COLO668 (cell line): ENCODE measurements around the gene KLHL1.

Source experiments
- DNase-seq: peaks from one replicate; lab custom pipeline; 2025; ENCODE audit not compliant: unreplicated experiment; lab: John Stamatoyannopoulos, UW

Gene KLHL1

DNA sequence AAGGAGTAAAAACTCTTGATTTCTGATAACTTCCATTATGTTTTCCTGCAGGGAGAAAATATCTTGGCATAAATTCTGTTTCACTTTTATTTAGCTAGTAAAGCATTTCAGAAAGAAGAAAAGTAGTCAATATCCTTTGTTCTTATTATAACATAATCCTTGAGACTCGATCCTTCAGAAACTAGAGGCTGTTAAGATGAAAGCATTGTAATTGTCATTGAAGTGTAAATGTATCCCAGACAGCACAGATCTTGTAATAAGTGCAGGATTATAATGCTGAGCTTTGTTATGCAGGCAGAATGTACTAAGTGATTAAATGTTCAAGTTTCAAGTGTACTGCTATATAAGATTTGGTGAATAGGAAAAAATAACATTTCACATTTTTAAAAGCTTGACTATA lies 225.8 kb downstream of the KLHL1 start:
- no peak for DNase-seq

DNA sequence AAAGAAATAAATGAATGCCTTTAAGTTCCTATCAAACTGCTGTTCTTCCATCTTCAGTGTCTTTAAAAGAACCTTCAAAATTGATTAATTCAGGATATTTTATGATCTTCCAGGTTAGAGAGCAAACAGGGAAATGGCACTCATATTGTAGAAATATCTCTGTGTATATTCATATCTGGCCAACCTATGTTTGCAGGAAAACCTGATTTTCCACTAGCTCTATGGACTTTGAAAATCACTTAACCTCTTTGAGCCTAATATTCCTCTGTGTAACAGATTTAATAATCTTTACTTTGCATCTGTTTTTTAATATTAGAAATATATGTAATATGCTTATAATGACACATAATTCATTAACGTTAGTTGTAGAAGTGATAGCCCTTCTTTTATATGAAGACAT lies 228.3 kb downstream of the KLHL1 start:
- DNase-seq: no peak

DNA sequence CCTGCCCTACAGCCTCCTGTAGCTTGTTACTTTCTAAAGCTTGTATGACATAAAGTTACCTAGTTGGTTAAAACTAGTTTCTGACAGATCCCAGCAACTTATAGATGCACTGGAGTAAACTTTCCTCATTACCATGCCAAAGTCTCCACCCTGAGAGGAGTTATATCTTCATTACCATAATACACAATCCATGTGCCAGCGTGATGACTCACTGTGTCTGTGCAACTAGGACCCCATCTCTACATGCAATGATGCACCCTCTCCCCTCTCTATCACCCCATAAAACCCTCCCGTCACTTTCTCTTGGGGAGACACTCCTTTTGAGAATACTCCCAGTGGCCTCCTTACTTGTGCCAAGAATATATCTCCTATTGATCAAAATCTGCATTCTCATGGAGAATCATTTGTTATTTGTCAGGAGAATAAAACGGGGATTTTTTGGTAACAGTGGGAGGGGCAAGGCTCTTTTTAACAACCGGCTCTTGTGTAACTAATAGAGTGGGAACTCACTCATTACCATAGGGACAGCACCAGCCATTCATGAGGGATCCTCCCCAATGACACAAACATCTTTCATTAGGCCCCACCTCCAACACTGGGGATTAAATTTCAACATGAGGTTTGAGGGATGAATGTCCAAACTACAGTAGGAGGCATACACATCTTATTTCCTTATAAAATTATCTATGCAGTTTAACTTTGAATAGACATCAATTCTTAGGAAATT lies 235.8 kb downstream of the KLHL1 start:
- DNase-seq: no peak

DNA sequence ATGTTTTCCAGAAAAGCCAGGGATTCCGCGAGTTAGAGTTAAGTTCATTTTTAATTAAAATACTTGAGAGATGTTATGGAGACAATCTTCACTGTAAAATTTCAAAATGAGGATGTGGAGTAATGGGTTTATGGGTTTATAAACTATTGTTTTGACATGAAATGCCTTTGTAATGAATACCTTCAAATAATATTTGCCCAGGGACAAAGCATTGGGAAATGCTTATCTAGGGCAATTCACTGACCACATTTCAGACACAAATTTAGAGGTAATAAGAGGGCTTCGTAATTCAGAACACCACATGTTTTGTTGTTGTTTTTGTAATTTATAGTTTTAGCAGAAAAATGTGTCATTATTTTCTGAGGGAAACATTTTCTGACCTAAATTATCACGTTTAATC lies 241.7 kb downstream of the KLHL1 start:
- no peak for DNase-seq

DNA sequence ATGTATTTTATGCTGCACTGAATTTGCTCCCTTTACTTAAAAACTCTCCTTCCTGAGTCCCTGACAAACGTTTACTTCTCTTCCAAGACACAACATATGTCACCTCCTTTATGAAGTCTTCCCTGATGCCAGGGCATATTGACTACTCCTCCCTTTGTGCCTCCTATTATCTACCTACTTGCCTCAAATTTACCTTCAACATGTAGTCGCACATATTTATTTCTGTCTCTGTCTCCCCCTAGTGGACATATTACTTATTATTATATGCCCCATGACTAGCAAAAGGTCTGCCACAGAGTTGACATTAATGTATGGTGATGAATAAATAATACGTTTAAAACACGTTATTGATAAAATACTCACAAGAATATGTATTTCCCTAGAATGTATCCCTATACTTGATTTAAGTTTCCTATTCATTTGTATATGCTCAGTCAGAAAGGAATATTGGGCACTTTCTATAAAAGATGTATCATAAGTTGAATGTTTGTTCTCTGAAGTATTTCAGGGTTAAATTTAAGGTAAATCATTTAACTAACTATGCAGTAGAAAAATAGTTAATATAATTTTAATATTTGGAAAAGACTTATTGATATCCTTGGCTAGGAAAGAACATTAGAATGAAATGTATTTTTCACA lies 250.9 kb downstream of the KLHL1 start:
- no peak for DNase-seq

DNA sequence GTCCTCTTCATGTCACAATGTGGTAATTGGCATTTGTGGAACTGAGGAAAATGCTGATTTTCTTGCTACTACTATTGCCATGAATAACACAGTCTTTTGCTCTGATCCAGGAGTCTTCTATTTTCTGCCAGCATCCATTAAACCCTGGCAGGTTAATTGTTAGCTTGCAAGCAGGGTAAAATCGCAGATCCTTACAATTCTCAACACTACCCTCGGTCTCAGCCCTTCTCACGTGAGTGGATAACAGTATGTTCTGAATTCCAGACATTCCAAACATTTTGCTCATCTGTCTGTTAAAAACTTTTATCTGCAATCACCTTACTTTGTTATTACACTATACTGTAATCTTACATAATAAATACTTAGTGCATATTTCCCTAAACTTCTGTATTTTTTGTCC lies 251.9 kb downstream of the KLHL1 start:
- no peak for DNase-seq

DNA sequence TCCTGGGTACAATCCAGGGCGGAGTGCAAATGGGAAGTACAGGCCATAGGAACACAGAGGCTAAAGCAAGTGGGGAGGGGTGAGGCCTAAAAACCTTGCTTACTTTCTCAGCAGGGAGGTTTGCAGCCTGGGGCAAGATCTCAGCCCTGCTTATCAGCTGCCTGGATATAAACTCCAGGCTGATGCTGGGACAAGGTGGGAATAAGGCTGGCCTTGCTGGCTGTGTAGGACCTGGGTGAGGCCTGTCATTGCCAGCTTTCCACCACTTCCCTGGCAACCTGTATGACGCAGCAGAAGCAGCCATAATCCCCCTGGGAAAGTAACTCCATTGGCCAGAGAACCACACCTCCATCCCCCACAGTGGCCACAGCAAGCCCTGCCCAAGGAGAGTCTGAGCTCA lies 279.7 kb downstream of the KLHL1 start:
- DNase-seq: no peak

DNA sequence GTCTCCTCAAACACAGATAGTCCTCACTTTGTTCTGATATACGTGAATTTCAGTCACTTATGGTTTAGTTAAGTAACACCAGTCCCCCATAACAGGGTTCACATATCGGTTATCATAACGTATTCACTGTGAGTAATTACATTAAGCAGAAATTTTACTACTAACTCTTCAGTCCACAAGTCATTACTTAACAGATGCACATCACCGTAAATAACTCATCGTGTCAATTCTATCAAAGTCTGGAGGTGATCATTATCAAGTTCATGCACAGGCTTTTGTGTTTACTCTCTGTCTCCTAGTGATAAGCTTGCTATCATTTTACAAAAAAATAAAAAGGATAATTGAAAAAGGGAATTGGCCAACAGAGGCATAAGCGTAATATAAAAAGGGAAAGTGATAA lies 288.1 kb downstream of the KLHL1 start:
- DNase-seq: no peak

DNA sequence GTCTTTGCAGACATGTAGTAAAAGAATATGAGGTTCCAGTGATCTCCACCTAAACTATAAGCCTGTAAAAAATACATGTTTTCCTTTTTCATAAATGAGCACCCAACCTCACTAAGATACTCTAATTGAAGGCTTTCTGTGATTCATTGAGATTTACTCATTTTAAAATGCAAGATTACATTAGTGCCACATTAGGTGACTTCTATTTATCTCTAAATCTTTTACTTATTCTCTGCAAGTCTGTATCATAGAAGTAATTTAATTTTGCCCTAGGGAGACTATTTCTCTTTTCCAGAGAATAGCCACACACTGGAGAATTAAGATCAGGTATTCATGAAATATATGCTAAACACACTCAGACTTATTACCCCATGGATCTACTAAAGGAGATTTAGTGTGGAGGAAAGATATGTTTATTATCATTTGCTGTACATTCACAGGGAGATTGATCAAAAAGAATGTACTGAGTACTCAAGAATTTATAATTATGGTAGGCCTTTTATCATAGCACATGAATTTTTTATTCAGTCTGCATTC lies 290.9 kb downstream of the KLHL1 start:
- DNase-seq: no peak

DNA sequence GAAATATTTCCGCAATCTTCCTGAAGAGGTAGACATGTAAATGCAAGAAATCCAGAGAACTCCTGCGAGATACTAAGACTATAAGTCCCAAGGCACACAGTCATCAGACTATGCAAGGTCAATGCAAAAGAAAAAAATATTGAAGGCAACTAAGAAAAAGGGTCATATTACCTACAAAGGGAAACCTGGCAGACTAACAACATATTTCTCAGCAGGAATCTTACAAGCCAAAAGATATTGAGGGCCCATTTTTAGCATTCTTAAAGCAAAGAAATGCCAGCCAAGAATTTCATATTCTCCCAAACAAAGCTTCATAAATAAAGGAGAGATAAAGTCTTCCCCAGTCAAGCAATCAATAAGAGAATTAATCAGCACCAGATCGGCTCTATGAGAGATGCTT lies 299.1 kb downstream of the KLHL1 start:
- no peak for DNase-seq

DNA sequence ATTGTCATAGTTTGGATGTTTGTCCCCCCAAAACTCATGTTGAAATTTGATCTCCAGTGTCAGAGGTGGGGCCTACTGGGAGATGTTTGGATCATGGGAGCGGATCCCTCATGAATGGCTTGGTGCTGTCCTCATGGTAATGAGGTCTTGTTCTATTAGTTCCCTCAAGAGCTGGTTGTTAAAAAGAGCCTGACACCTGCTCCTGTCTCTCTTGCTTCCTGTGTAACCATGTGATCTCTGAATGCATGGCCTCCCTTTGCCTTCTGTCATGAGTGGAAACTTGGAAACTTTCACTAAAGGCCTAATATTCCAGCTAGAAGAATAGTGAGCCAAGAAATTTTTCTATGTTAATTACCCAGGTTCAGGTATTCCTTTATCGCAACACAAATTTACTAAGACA lies 312.0 kb downstream of the KLHL1 start:
- no peak for DNase-seq

DNA sequence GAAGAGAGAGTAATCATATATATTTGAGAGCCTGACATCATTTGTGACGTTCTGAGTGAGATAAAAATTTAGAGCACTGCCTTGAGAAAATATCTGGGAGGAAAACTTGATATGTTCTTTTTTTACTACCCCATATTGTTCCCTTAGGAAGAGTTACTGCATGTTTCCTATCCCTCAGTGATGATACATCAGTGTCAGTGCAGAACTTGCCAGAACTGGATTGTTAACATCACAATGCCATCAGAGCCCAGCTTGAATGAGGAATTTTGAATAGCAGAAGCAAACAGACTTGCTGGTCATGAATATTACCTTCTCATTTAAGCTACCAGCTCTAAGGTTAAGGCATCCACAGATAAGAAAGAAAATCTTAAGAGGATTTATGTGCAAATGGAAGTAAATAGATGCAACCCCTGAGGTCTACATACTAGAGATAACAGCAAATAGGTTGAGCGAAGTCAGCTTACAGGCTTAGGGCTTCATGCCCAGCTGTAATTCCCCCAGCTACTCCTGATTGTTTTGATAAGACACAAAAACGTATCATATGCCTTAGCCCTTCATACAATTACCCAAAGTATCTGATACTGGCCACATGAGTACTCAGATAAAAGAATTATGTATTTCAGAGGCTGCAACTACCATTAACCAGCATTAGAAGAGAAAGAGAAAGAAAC lies 314.3 kb downstream of the KLHL1 start:
- DNase-seq: no peak

DNA sequence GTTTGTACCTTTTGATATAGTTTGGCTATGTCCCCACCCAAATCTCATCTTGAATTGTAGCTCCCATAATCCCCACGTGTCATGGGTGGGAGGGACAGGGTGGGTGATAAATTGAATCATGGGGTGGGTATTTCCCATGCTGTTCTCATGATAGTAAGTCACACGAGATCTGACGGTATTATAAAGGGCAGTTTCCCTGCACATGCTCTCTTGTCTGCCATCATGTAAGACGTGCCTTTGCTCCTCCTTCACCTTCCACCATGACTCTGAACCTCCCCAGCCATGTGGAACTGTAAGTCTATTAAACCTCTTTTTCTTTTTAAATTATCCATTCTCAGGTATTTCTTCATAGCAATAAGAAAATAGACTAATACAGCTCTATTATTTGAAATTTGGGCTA lies 331.3 kb downstream of the KLHL1 start:
- no peak for DNase-seq

DNA sequence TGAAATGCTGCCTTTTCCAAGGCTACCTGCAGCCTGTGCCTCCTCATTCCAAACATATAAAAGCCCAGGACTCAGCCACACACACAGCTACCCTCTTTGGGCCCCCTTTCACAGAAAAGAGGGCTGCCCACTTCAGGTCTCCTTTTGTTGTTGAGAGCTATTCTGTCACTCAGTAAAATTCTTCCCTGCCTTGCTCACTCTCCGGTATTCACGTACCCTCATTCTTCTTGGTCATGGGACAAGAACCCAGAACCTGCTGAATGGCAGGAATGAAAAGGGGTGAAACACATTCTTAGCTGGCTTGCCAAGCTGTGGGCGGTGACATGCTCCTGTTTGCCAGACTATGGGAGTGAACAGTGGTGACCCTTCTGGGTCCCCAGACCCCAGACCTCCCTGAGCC lies 338.6 kb downstream of the KLHL1 start:
- no peak for DNase-seq

DNA sequence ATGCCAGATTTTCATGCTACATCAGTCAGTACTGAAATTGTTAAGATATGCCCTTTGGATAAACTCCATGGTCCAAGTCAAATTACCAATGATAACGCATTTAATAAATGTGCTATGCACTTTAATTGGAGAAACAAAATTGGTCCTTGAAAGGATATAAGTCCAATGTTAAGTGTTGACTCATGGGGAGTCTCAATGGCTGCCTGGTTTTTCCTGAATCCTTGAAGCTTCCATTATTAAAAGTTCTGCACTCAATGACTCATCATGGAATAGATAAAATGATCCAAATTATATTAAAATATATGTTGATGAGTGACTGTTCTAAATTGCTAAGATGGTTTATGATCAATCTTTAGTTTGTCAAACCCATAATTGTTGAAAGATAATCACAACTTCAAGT lies 346.7 kb downstream of the KLHL1 start:
- DNase-seq: no peak

DNA sequence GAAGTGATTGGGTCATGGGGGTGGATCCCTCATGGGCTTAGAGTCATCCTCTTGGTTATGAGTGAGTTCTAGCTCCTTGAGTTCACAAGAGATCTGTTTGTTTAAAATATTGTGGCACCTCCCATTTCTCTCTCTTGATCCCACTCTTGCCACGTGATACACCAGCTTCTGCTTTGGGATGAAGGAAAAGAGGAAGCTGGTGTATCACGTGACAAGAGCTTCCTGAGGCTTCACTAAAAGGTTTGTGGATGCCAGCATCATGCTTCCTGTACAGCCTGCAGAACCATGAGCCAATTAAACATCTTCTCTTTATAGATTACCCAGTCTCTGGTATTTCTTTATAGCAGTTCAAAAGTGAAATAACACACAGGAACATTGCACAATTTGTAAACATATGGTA lies 353.2 kb downstream of the KLHL1 start:
- no peak for DNase-seq

DNA sequence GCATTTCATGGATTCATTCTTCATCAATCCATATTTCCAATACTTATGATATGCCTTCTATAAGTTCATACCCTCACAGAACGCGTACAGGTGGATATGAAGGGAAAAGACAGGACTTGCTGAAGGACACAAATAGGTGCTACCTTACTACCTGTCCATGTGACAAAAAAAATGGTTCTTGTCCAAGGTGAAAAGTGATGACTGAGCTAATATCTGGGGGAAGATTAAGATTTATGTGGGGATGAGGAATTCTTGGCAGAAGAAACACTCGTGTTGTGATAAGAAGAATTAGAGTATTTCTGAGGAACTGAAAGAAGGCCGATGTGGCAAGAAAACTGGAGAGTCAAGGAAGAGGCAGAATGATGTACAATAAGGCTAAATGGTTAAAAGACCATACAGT lies 357.0 kb downstream of the KLHL1 start:
- DNase-seq: no peak

DNA sequence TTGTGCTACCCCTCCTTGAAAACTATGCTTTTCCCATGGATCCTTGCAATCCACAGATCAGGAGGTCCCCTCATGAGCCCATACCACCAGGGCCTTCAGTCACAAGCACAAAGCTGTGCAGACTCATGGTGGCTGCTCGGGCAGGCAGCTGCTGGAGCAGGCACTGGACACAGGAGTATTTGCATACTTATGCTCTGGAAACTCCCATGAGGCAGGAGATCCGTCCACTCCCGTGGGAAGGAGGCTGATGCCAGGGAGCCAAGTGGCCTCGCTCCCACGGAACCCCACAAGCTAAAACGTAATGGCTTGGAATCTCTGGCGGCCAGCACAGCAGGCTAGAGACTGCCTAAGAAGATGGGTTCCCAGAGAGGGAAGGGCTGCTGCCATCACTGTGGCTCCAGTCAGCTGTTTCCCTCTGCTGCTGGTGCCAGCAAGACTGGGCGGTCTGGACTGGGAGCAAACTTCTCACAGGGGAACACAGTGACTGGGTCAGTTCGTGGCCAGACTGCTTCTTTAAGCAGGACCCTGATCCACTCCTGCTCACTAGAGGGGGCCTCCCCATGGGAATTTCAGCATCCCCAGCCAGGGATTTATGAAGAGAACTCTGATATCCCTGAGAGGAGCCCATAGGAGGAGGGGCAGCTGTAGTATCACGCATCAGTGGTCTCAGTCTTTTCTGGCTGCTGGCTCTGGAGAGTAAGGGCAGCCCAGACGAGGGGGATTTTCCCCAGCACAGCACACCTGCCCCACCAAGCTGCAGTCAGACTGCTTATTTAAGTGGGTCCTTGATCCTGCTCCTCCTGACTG lies 370.9 kb downstream of the KLHL1 start:
- DNase-seq: no peak

DNA sequence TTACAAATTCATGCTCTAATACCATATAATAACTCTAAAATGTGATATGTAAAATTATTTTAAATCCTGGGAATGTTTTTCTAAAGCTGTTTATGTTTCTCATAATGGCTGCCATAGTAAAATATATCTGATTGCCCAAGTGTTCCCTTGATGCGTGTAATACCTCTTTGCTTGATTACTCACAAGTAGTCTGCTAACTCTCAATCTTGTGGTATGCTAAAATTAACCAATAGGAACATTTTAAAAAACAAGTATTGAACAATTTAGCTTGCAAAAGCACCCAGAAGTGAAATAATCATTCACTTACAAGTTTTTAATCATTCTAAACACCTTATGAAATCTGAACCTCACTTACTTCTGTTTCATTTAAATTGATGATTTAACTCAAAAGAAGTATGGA lies 386.6 kb downstream of the KLHL1 start:
- DNase-seq: no peak

DNA sequence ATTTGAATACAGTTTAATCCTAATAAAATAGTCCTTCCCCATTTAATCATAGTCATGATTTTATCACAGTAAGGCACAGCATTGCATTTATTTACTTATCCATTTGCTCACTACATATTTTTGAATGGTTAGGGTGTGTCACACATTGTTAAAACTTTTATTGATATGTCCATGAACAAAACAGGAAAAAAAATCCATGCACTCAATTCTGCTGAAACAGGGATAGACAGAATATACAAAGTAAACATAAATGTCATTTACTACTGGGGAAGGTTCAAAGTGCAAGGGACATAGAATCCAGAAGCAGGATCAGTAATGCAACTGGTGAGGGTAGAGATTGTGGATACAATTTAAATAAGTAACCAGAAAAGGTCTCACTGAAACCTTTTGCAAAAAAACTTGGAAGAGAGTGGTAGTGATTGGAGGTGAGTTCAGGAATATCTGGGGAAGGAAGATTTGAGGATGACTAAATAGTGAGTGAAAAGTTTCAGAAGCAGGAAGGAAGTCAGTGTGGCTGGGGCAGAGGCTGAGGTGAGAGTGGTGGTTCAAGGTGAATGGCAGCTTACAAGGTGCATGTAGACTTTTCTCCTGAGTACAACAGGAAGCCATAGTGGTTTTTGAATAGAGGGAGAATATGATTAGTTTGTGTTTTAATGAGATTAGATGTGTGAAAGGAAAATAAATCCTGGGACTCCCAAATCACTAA lies 387.8 kb downstream of the KLHL1 start:
- no peak for DNase-seq

DNA sequence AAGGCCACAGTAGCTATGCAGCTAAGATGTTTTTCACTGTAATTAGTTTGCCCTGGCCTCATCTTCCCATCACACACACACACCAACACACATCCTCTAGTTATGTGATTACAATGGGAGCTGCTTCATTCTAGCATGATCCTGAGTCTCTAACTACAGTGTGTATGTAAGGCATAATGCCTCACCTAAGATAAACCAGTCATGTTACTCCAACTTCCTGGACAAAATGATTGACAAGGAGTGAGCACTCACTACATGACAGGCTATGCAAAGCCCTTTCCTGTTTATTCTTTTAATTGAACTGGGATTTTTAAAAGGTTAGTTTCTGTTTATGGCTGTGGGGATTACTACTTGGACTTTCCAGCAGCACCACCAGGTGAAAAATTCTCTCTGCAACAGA lies 401.4 kb downstream of the KLHL1 start:
- DNase-seq: no peak
